Astrocyte (in vitro differentiated cells and primary cell): ENCODE measurements around the gene GRID2.

Experiments used
- EZH2 ChIP-seq: IDR thresholded peaks from 2 replicates; pipeline ENCODE4 v1.6.1; 2012; ENCODE audit warnings: mild to moderate bottlenecking, low read length, inconsistent platforms; ENCODE audit not compliant: insufficient read depth
- TF ChIP-seq, protein P1 (sequence below): IDR thresholded peaks from 2 replicates; pipeline ENCODE4 v1.5.1; 2011; ENCODE audit warnings: low read depth, mild to moderate bottlenecking, inconsistent platforms, low read length, moderate library complexity; ENCODE audit not compliant: insufficient read depth

DNA sequence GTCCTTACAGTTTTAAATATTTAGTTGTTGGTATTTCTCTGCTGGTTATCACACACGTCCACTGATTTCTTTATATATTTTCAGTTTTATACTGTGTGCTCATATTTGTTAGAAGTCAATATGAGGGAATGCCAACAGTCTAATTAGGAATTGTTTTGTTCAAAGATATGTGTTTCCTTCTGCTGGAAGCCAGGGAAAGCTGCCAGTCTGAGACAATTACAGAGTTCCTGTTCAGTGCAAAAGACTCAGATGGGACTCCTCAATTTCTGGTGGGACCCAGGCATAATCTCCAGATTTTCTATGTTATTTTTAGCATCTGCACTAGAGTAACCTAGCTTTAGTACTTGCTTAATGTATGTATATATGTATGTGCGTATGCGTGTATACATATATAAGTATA, 486.0 kb downstream of the GRID2 start:
- TF ChIP-seq, protein P1, sequence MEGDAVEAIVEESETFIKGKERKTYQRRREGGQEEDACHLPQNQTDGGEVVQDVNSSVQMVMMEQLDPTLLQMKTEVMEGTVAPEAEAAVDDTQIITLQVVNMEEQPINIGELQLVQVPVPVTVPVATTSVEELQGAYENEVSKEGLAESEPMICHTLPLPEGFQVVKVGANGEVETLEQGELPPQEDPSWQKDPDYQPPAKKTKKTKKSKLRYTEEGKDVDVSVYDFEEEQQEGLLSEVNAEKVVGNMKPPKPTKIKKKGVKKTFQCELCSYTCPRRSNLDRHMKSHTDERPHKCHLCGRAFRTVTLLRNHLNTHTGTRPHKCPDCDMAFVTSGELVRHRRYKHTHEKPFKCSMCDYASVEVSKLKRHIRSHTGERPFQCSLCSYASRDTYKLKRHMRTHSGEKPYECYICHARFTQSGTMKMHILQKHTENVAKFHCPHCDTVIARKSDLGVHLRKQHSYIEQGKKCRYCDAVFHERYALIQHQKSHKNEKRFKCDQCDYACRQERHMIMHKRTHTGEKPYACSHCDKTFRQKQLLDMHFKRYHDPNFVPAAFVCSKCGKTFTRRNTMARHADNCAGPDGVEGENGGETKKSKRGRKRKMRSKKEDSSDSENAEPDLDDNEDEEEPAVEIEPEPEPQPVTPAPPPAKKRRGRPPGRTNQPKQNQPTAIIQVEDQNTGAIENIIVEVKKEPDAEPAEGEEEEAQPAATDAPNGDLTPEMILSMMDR, result no peak
- TF ChIP-seq EZH2, result no peak
